Measurements from ENCODE around the gene AKR1C1.

GRCh38 chr10:4984971-4985594 is 21.9 kb downstream of the AKR1C1 start:
- TF ChIP-seq CTCF (IDR thresholded peaks at IDR 0.05) = no peak
- TF ChIP-seq POLR2A (IDR thresholded peaks at IDR 0.05) = no peak

Measured in prostate gland (tissue), 2 donors.